Diencephalon (tissue), 1 donor: Measurements from ENCODE around the gene UGT1A1. TPM values are rescaled to one million over a fixed set of nuclear protein-coding genes. Genes with fewer than 3 reads are reported as not detected.

ENCODE experiments used
- total RNA-seq: library from RNA; depleted of rRNA; stranded (reverse); fragments of >200 nt; gene quantifications from one replicate; pipeline ENCODE4 v1.2.3, GENCODE V29; 2014

The UGT1A1 gene
- not detected for total RNA-seq

DNA sequence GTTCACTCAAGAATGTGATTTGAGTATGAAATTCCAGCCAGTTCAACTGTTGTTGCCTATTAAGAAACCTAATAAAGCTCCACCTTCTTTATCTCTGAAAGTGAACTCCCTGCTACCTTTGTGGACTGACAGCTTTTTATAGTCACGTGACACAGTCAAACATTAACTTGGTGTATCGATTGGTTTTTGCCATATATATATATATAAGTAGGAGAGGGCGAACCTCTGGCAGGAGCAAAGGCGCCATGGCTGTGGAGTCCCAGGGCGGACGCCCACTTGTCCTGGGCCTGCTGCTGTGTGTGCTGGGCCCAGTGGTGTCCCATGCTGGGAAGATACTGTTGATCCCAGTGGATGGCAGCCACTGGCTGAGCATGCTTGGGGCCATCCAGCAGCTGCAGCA, at the start of gene UGT1A1:
UGT1A1 (plus strand) TSS at position 228 of the 400 bp plus-strand sequence; CDS start at position 246, 18 bp downstream.

DNA sequence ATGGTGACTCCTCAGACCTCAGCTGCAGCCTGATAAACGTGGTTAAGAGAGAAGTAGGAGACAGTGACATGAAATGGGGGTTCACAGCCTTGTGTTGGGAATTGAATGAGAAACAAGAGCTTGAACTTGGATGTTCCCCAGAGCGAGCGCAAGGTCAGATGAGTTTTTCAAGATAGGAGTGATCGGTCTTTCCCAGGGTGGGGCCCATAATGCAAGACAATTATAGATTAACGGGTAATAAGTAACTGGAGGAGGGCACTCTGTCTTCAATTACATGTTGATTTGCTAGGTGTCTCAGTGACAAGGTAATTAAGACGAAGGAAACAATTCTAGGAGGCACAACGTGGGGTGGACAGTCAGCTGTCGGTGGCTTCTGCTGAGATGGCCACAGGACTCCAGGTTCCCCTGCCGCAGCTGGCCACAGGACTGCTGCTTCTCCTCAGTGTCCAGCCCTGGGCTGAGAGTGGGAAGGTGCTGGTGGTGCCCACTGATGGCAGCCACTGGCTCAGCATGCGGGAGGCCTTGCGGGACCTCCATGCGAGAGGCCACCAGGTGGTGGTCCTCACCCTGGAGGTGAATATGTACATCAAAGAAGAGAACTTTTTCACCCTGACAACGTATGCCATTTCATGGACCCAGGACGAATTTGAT, 47.3 kb upstream of the UGT1A1 start, which contains the start of gene UGT1A5:
UGT1A5 (plus strand) TSS at position 297 of the 651 bp plus-strand sequence; CDS start at position 382, 85 bp downstream.

DNA sequence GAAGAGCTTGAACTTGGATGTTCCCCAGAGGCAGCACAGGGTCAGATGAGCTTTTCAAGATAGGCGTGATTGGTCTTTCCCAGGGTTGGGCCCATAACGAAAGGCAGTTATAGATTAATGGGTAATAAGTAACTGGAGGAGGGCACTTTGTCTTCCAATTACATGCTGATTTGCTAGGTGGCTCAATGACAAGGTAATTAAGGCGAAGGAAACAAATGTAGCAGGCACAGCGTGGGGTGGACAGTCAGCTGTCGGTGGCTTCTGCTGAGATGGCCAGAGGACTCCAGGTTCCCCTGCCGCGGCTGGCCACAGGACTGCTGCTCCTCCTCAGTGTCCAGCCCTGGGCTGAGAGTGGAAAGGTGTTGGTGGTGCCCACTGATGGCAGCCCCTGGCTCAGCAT, 41.5 kb upstream of the UGT1A1 start, which contains the start of gene UGT1A4:
UGT1A4 (plus strand) TSS at position 185 of the 400 bp plus-strand sequence; CDS start at position 270, 85 bp downstream.

DNA sequence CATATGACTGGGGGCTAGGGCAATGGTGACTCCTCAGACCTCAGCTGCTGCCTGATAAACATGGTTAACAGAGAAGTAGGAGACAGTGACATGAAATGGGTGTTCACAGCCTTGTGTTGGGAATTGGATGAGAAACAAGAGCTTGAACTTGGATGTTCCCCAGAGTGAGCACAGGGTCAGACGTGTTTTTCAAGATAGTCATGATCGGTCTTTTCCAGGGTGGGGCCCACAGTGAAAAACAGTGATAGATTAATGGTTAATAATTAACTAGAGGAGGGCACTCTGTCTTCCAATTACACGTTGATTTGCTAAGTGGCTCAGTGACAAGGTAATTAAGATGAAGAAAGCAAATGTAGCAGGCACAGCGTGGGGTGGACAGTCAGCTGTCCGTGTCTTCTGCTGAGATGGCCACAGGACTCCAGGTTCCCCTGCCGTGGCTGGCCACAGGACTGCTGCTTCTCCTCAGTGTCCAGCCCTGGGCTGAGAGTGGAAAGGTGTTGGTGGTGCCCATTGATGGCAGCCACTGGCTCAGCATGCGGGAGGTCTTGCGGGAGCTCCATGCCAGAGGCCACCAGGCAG, 31.3 kb upstream of the UGT1A1 start, which contains the start of gene UGT1A3:
UGT1A3 (plus strand) TSS at position 320 of the 579 bp plus-strand sequence; CDS start at position 405, 85 bp downstream.

DNA sequence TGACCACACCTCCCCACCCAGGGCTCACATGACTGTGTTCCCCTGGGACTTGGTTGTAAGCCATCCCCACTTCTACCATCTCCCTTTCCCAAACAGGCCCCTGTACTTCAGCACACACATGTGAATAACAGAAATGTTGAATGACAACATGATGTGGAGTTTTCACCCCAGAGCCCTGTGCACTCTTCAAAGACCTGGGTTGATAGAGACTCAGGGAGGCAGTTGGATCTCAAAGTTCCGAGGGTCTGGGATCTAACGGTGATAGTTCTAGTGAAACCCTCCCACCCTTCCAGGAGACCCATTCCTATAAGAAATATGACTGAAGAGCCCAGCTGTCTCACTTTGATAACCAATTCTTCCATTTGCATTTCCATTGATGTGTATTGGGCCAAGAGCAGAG, 18.0 kb downstream of the UGT1A1 start, which contains the start of gene MROH2A:
MROH2A (plus strand) TSS at position 301 of the 400 bp plus-strand sequence. CDS start 1,029 bp downstream, outside the sequence.

Other genes starting within 250 kb of the UGT1A1 start
- 15.9 TPM for gene USP40, start 193.5 kb upstream of the UGT1A1 start, total RNA-seq
- not detected for gene UGT1A8, start 142.6 kb upstream of the UGT1A1 start, total RNA-seq
- not detected for gene UGT1A10, start 123.8 kb upstream of the UGT1A1 start, total RNA-seq
- gene UGT1A9, start 88.4 kb upstream of the UGT1A1 start, total RNA-seq = not detected
- not detected for gene UGT1A7, start 78.4 kb upstream of the UGT1A1 start, total RNA-seq
- not detected for gene UGT1A6, start 67.4 kb upstream of the UGT1A1 start, total RNA-seq
- gene UGT1A5, start 47.4 kb upstream of the UGT1A1 start, total RNA-seq = not detected
- gene UGT1A4, start 41.5 kb upstream of the UGT1A1 start, total RNA-seq = not detected
- gene UGT1A3, start 31.2 kb upstream of the UGT1A1 start, total RNA-seq = not detected
- under 0.01 TPM for gene MROH2A, start 18.1 kb downstream of the UGT1A1 start, total RNA-seq
- gene HJURP, start 94.3 kb downstream of the UGT1A1 start, total RNA-seq = 4.4 TPM
- gene TRPM8, start 157.1 kb downstream of the UGT1A1 start, total RNA-seq = 4.6 TPM